Activated T-cell treated with anti-CD3 and anti-CD28 coated beads, Interleukin-2, amount 50 U/mL, for 24 hours (primary cell): ENCODE results near the gene RELL1.

Experiments used
- DNase-seq: peaks from one replicate; pipeline ENCODE4 v3.0.0-alpha.2; 2020
- H3K27ac Mint-ChIP-seq: 2 replicates; pipeline ENCODE4 v1.8.0; 2020; ENCODE audit warnings: mild to moderate bottlenecking, mixed read lengths
- H3K27me3 Mint-ChIP-seq: 2 replicates; pipeline ENCODE4 v1.8.0; 2020; ENCODE audit warnings: mixed read lengths
- H3K36me3 Mint-ChIP-seq: 2 replicates; pipeline ENCODE4 v1.8.0; 2020; ENCODE audit warnings: low read depth, mixed read lengths
- H3K4me1 Mint-ChIP-seq: 2 replicates; pipeline ENCODE4 v1.8.0; 2020; ENCODE audit warnings: low read depth, mixed read lengths
- H3K4me3 Mint-ChIP-seq: 2 replicates; pipeline ENCODE4 v1.8.0; 2020; ENCODE audit warnings: mild to moderate bottlenecking, moderate library complexity, mixed read lengths
- H3K9me3 Mint-ChIP-seq: 2 replicates; pipeline ENCODE4 v1.8.0; 2020; ENCODE audit warnings: mixed read lengths

The RELL1 gene

DNA sequence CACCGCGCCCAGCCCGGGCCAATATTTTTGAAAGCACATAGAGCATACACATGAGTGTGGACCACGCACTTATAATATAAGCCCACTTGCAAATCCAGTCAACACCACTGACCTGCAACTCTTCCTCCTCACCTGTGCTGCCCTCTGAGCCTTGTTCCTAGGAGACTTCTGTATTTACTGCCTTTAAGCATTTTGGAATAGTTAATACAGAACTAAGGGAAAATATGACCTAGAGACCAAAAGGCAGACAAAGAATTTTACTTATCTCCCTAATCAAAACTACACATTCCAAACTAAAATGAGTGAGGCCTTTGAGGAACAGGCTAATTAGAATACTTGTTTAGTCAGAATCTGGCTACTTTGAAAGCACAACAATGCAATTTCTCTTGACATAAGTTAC lies 89.1 kb downstream of the RELL1 start:
- Mint-ChIP-seq H3K4me3 (no peak overlapping the region), H3K36me3 (no peaks in the 10 kb centered on the region), H3K27ac (no peak overlapping the region), H3K27me3 (no peaks in the 10 kb centered on the region), H3K9me3 (no peaks in the 10 kb centered on the region), H3K4me1 (peaks cover 8% of the 10 kb centered on the region)
- no peak for DNase-seq

DNA sequence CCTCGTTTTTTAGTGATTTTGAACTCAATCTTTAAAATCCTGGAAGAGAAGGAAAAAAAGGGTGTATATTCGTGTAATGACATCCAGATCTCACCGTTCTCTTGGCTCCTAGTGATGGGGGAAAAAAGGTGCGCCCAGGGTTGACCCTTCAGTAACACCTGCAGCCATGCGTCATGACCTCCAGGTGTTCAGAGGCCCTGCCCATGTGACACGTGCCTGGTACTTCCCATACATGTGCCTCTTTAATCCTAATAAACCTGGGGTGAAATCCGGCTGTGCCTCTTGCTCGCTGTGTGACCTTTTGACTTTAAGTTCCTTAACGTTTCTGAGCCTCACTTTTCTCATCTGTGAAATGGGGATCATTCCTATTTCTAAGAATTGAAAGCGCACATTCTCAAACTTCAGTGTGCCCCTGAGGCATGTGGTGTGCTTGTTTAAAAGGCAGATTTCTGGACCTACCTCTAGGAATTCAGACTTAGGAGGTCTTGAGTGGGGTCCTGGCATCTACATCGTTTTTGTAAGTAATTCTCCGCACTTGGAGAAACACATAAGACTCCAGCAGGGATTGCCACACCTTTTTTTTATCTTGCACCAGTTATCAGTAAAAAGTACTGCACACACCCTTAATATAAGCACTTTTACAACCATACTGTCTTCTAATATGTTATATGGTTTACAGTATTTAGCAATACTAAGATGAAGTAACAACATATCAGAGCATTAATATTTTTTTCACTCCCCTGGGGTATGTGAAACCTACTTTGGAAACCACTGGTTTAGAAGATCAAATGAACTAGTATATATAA lies 90.1 kb downstream of the RELL1 start:
- Mint-ChIP-seq H3K27ac (no peak overlapping the region), H3K4me3 (no peak overlapping the region), H3K27me3 (no peaks in the 10 kb centered on the region), H3K36me3 (no peaks in the 10 kb centered on the region), H3K4me1 (peaks cover 2% of the 10 kb centered on the region), H3K9me3 (no peaks in the 10 kb centered on the region)
- no peak for DNase-seq

DNA sequence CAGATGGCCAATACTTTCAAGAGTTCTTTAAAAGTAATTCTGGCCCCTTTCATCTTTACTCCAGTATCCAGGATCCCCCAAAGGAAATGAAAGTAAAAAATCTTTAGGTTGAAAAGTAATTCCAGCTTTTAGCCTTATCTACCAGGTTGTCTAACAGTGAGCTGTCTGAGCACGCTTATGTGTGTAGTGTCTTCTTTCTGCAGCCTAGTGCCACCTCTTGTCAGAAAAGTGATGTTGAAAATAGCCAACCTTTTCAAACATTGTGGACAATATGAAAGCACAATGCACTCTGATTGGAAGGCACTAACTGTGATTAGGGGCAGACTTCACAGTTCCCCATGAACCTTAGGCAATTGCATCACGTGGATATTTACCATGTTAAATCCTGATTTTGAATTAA lies 92.1 kb downstream of the RELL1 start:
- Mint-ChIP-seq H3K27ac (no peak overlapping the region), H3K4me3 (no peak overlapping the region), H3K36me3 (no peaks in the 10 kb centered on the region), H3K9me3 (no peaks in the 10 kb centered on the region), H3K27me3 (no peaks in the 10 kb centered on the region), H3K4me1 (peaks cover 2% of the 10 kb centered on the region)
- no peak for DNase-seq

DNA sequence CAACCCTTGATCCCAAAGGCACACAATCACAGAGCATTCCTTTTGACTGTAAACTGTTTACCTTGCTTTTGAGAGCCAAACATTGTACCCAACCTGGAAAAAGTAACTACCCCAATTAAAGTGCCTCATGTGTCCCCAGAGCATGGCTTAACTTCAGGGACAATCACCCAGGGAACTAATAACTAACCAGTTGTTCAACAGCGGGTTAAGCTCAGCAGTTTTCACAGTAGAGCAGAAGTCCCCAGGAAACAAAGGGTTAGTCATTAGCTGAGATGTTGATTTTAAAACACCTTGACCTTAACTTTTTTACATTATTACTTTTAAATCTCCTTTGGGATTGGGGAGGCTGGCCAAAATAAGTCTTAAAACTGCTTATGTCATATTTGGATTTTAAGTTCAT lies 94.8 kb downstream of the RELL1 start:
- Mint-ChIP-seq H3K9me3 (no peaks in the 10 kb centered on the region), H3K27me3 (peaks cover under 1% of the 10 kb centered on the region), H3K4me3 (no peak overlapping the region), H3K36me3 (no peaks in the 10 kb centered on the region), H3K27ac (no peak overlapping the region), H3K4me1 (no peaks in the 10 kb centered on the region)
- no peak for DNase-seq

DNA sequence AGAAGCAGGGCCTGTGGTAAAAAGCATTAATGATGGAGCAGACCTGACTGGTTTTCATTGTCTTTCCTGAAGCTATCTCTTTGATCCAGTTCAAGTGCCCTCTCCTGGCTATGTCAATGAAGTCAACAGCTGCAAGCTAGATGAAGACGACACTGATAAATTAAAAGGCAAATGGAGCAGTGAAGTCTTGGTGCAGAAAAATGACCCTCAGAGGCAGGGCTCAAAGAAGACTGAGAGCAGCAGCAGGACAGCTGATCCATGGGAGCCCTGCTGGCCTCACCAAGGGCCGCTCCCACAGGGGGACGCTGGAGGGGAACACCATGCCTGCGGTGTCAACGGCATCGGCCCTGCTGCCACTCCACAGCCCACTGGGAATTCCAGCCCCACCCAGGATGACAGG lies 96.2 kb downstream of the RELL1 start:
- Mint-ChIP-seq H3K4me3 (no peak overlapping the region), H3K4me1 (no peaks in the 10 kb centered on the region), H3K9me3 (no peaks in the 10 kb centered on the region), H3K36me3 (no peaks in the 10 kb centered on the region), H3K27ac (no peak overlapping the region), H3K27me3 (peaks cover 9% of the 10 kb centered on the region)
- no peak for DNase-seq

DNA sequence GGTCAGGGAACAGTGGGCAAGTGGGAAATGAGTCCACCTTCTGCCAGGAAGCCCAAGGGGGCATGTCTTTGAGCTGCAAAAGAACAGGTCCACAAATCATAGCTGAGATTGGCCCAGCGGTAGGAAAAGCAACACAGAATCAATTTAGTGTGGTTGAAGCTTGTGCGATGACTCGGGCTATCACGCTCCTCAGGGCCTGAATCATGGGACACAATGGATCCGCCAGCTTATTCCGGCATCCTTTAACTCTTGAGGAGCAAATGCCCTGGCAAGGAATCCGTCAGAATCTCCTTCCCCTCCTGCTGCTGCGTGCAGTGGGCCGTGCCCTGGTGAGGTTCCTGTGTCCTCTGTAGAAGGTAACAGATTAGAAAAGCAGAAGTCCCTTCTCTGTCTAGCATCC lies 98.0 kb downstream of the RELL1 start:
- H3K4me3 Mint-ChIP-seq = no peak overlapping the region
- H3K27ac Mint-ChIP-seq = no peak overlapping the region
- H3K36me3 Mint-ChIP-seq = no peaks in the 10 kb centered on the region
- H3K4me1 Mint-ChIP-seq = peaks cover 3% of the 10 kb centered on the region
- H3K9me3 Mint-ChIP-seq = no peaks in the 10 kb centered on the region
- H3K27me3 Mint-ChIP-seq = peaks cover 25% of the 10 kb centered on the region
- DNase-seq = no peak

DNA sequence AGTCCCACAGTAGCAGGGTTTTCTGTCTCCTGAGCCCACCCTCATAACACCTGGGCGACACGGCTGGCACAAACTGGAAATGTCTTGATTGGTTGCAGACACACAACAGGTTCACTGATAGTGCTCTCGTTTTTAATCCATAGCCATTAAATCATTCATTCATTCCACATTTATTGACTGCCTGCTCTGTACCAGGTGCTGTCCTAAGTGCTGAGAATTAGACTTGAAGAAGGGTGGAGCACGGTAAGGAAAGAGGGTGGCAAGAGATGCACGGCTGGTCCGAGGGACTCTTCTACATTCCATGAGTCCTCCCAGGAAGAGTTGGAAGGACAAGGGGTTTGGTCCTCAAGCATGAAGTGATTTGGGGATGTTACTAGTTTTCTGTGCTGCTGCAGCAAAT lies 100.0 kb downstream of the RELL1 start:
- no peak overlapping the region for H3K27ac Mint-ChIP-seq
- no peaks in the 10 kb centered on the region for H3K36me3 Mint-ChIP-seq
- peaks cover 3% of the 10 kb centered on the region for H3K4me1 Mint-ChIP-seq
- H3K9me3 Mint-ChIP-seq = peaks cover 8% of the 10 kb centered on the region
- H3K27me3 Mint-ChIP-seq = peaks cover 39% of the 10 kb centered on the region
- no peak overlapping the region for H3K4me3 Mint-ChIP-seq
- no peak for DNase-seq

DNA sequence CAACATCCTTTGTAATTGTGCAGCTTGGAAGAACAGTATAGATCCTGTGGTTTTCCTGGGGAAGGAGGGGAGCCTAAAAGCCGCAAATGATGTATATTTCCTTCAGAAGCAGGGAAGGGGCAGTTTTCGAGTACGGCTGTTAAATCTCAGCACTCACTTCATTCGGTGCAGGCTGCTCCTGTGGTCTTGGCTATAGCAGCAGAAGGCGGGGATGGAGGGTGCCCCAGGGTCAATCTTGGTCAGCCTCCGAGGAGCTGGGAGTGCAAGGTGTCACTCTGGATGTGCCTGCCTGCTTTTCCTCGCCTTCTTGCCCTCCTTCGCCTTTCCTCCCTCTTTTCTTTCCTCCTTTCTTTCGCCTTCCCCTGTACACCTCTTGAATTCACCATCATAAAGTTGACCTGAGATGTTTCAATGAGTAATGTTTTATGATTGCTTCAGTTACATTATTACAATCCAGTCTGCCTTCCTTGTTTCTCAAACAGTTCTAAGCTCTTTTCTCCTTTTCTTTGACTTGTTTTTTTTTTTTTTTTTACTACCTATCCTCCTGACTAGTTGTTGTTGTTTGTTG lies 101.6 kb downstream of the RELL1 start:
- H3K4me3 Mint-ChIP-seq = no peak overlapping the region
- peaks cover 15% of the 10 kb centered on the region for H3K9me3 Mint-ChIP-seq
- no peak for DNase-seq
- H3K4me1 Mint-ChIP-seq = peaks cover 3% of the 10 kb centered on the region
- H3K27me3 Mint-ChIP-seq = peaks cover 40% of the 10 kb centered on the region
- H3K36me3 Mint-ChIP-seq = peaks cover 3% of the 10 kb centered on the region
- no peak overlapping the region for H3K27ac Mint-ChIP-seq

DNA sequence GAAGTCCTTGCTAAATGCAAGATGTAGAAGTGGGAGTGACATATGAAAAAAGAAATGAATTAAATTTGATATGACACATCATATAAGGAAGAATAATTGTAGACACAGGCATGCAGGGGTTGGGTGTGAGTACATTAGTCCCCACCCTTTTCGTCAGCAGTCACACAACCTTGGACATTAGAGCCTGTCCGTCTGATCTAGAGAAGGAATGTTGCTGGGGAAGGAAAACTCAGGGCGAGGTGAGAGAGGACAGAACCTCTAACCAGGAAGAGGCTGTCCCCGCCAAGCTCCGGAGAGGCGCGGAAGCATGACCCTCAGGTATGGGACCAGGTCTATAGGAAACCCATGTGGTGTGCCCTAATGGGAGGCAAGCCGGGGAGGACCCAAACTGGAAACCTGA lies 102.1 kb downstream of the RELL1 start:
- H3K36me3 Mint-ChIP-seq = peaks cover 3% of the 10 kb centered on the region
- no peak overlapping the region for H3K4me3 Mint-ChIP-seq
- no peak overlapping the region for H3K27ac Mint-ChIP-seq
- DNase-seq = no peak
- peaks cover 40% of the 10 kb centered on the region for H3K27me3 Mint-ChIP-seq
- H3K4me1 Mint-ChIP-seq = peaks cover 3% of the 10 kb centered on the region
- H3K9me3 Mint-ChIP-seq = peaks cover 20% of the 10 kb centered on the region

DNA sequence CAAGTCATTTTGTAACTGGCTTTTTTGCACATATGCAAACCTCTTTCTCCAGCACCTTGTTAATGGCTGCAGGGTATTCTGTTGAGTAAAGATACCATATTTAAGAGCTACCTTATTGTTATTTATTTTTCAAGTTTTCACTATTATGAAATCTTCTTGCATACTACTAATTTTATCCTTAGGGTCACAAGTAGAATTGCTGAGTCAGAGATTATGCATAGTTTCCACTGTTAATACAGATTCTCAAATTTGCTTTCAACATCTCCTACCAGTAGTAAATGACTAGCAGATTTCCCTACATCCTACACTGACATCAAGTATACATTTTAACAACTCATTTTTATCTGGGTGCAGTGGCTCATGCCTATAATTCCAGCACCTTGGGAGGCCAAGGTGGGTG lies 112.6 kb downstream of the RELL1 start:
- H3K27me3 Mint-ChIP-seq = peaks cover 4% of the 10 kb centered on the region
- DNase-seq = no peak
- H3K4me3 Mint-ChIP-seq = no peak overlapping the region
- H3K36me3 Mint-ChIP-seq = no peaks in the 10 kb centered on the region
- H3K4me1 Mint-ChIP-seq = no peaks in the 10 kb centered on the region
- peaks cover 25% of the 10 kb centered on the region for H3K9me3 Mint-ChIP-seq
- no peak overlapping the region for H3K27ac Mint-ChIP-seq

DNA sequence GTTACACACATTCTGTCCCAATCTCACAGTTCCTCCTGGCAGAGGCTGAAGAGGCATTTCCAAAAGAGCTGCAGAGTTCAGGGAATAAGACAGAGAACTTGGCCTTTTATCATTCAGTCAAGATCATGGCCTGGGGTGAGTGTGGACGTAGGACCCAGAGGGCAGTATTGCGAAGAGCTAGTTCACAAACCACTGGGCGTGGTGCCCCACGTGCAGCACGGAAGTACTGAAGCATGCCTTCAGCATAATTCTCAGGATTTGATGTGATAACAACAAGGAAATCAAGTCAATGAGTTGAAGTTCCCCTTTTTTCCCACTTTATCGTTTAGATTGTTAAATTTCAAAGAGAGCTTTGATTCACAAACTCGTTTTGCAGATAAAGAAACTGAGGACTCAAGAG lies 117.7 kb downstream of the RELL1 start:
- H3K27ac Mint-ChIP-seq = no peak overlapping the region

DNA sequence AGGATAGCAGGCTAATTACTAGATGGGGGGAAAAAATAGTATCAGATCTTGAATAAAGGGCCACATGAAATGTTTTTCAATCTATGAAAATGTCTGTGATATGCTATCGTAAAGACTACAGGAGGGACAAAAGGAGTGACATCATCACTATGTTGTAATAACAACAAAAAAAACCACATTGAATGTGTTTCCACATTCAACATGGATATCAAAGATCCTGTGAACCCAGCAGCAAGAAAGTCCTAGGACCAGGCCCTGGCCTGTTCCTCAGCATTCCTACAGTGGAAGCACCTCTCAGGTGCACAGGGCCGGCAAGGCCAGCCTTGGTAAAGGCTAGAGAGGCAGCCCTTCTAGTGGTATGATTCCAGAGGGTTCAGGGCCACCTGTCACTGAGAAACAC lies 118.3 kb downstream of the RELL1 start:
- H3K4me3 Mint-ChIP-seq = no peak overlapping the region
- no peak for DNase-seq
- no peaks in the 10 kb centered on the region for H3K27me3 Mint-ChIP-seq
- H3K27ac Mint-ChIP-seq = no peak overlapping the region
- no peaks in the 10 kb centered on the region for H3K9me3 Mint-ChIP-seq
- H3K36me3 Mint-ChIP-seq = no peaks in the 10 kb centered on the region
- H3K4me1 Mint-ChIP-seq = no peaks in the 10 kb centered on the region

More for the DNA sequence above, 117.7 kb downstream of the RELL1 start:
- no peaks in the 10 kb centered on the region for H3K36me3 Mint-ChIP-seq
- no peak for DNase-seq
- no peaks in the 10 kb centered on the region for H3K9me3 Mint-ChIP-seq
- no peak overlapping the region for H3K4me3 Mint-ChIP-seq
- no peaks in the 10 kb centered on the region for H3K27me3 Mint-ChIP-seq
- no peaks in the 10 kb centered on the region for H3K4me1 Mint-ChIP-seq

DNA sequence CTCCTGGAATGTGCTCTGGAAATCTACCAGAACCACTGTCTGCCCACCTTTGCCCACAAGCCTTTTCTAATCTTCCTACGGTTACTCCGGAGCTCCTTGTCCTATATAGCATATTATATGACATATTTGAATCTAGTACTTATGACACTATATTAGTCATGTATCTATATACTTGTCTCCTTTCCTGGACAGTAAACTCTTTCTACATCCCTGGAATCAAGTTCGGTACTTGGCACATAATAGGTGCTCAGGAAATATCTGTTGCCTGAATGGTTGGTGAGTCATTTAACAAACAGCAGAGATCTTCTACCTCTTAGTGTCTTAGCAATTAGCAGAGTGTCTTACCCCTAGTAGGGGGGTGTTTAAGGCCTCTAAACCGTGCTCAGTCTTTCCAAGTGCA lies 123.6 kb downstream of the RELL1 start:
- Mint-ChIP-seq H3K4me3 (no peak overlapping the region), H3K9me3 (no peaks in the 10 kb centered on the region), H3K36me3 (no peaks in the 10 kb centered on the region), H3K27ac (no peak overlapping the region), H3K27me3 (no peaks in the 10 kb centered on the region), H3K4me1 (no peaks in the 10 kb centered on the region)
- DNase-seq = no peak

DNA sequence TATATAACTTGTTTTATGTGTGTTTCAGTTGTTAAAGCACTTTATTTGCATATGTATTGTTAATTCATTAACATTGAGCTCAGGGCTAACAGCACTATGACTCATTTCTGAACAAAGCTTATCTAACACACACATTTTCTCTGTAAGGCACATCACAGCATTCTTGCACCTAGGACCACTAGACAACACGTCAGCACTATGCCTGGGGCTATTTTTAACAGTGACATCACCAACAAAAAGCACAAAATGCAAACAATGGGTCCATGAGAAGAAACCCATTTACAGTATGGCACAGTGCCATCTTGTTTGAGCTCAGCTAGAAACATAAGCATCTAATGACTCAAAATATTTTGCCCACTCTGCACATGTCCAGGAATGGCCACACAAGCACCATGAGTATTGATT lies 124.4 kb downstream of the RELL1 start:
- H3K4me1 Mint-ChIP-seq = no peaks in the 10 kb centered on the region
- H3K9me3 Mint-ChIP-seq = no peaks in the 10 kb centered on the region
- H3K36me3 Mint-ChIP-seq = no peaks in the 10 kb centered on the region
- DNase-seq = no peak
- H3K27me3 Mint-ChIP-seq = no peaks in the 10 kb centered on the region
- H3K4me3 Mint-ChIP-seq = no peak overlapping the region
- no peak overlapping the region for H3K27ac Mint-ChIP-seq

DNA sequence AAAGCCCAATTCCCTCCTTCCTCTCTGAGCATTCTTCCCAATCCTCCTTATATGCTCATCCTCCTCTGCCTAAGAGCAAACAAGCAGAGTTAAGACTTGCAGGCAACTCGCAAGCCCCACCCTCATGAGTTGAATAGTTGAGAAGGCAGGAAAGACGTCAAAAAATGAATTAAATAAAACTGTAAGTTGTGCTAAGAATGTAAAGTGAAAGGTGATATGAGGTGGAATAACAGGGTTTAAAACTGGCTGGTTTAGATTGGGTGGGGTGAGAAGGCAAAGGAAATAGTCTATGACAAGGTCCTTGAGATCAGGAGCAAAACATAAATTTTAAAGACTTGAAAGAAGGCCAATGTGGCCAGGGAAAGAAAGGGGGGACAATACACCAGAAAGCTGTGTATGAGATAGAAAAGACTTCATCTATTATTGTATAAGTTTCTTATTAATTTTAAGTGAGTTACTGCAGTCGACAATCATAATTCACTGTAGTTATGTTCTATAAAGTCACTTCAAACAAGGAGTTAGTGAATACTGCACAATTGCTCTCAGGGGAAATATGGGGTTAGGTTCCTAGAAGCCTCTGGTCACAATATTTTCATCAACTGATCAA lies 124.9 kb downstream of the RELL1 start:
- no peak for DNase-seq
- H3K27ac Mint-ChIP-seq = no peak overlapping the region
- H3K27me3 Mint-ChIP-seq = no peaks in the 10 kb centered on the region
- H3K36me3 Mint-ChIP-seq = no peaks in the 10 kb centered on the region
- no peak overlapping the region for H3K4me3 Mint-ChIP-seq
- H3K9me3 Mint-ChIP-seq = no peaks in the 10 kb centered on the region
- H3K4me1 Mint-ChIP-seq = no peaks in the 10 kb centered on the region
